Measurements from ENCODE around the gene ALK.

The ALK gene

DNA sequence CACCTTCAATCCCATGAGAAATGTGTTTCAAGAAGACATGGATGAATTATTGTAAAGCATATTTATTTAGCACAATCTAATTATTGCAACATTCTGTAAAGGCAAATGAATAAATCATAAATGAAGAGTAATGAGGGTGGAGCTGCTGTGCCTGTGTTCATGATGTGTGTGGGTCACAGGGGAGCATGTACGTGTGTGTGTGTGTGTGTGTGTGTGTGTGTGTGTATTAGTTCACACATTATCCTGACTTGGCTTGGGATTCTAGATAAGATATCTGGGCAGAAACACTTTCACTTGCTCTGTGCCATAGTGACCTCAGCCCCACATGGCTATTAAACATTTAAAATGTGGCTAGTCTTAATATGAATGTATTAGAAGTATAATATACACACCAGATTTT is 361.8 kb downstream of the ALK start:
- no peaks in the 10 kb centered on the region for H3K27me3 ChIP-seq (ENCODE audit: insufficient read depth, low read length)
- H4K20me1 ChIP-seq (ENCODE audit: insufficient read depth, low read length) = no peaks in the 10 kb centered on the region
- no peaks in the 10 kb centered on the region for H3K36me3 ChIP-seq (ENCODE audit: insufficient read depth, low read length)
- no peaks in the 10 kb centered on the region for H3F3A ChIP-seq (ENCODE audit: insufficient read depth, low read length)
- H3K79me2 ChIP-seq (ENCODE audit: insufficient read depth, low read length) = no peaks in the 10 kb centered on the region
- H3K9me3 ChIP-seq (ENCODE audit: low read length) = no peaks in the 10 kb centered on the region
- H3K27ac ChIP-seq (ENCODE audit: low read depth, low read length, poor library complexity, severe bottlenecking) = no peak overlapping the region
- no peaks in the 10 kb centered on the region for H3K4me1 ChIP-seq (ENCODE audit: insufficient read depth, low read length, severe bottlenecking)
- no peak overlapping the region for H2AFZ ChIP-seq (ENCODE audit: low read length)
- no peak overlapping the region for H3K4me3 ChIP-seq (ENCODE audit: low read depth, low read length, poor library complexity, severe bottlenecking)
- H3K9ac ChIP-seq (ENCODE audit: low read length) = no peak overlapping the region
- no peak overlapping the region for H3K4me2 ChIP-seq (ENCODE audit: low read length)
- TF ChIP-seq, protein P1, sequence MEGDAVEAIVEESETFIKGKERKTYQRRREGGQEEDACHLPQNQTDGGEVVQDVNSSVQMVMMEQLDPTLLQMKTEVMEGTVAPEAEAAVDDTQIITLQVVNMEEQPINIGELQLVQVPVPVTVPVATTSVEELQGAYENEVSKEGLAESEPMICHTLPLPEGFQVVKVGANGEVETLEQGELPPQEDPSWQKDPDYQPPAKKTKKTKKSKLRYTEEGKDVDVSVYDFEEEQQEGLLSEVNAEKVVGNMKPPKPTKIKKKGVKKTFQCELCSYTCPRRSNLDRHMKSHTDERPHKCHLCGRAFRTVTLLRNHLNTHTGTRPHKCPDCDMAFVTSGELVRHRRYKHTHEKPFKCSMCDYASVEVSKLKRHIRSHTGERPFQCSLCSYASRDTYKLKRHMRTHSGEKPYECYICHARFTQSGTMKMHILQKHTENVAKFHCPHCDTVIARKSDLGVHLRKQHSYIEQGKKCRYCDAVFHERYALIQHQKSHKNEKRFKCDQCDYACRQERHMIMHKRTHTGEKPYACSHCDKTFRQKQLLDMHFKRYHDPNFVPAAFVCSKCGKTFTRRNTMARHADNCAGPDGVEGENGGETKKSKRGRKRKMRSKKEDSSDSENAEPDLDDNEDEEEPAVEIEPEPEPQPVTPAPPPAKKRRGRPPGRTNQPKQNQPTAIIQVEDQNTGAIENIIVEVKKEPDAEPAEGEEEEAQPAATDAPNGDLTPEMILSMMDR (IDR thresholded peaks at IDR 0.05; ENCODE audit: low read length) = no peak
- TF ChIP-seq EZH2 (IDR thresholded peaks at IDR 0.05; ENCODE audit: borderline replicate concordance, low read length) = no peak
- H3K9me2 ChIP-seq (ENCODE audit: low read depth, low read length) = no peaks in the 10 kb centered on the region

DNA sequence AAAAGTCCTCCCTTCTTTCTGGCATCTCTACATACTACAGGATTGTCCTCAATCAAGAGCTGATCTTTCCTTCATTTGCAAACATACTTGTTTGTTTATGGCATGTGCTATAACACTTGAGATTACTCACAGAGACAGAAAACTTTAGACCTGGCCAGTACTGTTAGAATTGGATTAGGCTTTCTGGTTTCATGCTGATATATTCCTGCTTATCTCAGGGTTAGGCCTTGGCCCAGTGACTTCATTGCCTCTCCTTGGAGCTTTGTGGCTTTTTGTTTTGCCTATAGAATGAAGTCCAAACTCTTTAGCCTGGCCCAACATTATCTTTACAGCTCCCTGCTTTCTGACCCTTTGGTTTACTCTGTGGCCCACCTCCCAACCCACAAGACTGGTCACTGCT is 363.3 kb downstream of the ALK start:
- Histone ChIP-seq H3K79me2 (ENCODE audit: insufficient read depth, low read length) (no peaks in the 10 kb centered on the region), H3K9me3 (ENCODE audit: low read length) (no peaks in the 10 kb centered on the region), H3K9ac (ENCODE audit: low read length) (no peak overlapping the region), H3K4me1 (ENCODE audit: insufficient read depth, low read length, severe bottlenecking) (no peaks in the 10 kb centered on the region), H4K20me1 (ENCODE audit: insufficient read depth, low read length) (no peaks in the 10 kb centered on the region), H3K27me3 (ENCODE audit: insufficient read depth, low read length) (no peaks in the 10 kb centered on the region), H2AFZ (ENCODE audit: low read length) (no peak overlapping the region), H3K36me3 (ENCODE audit: insufficient read depth, low read length) (no peaks in the 10 kb centered on the region), H3K27ac (ENCODE audit: low read depth, low read length, poor library complexity, severe bottlenecking) (no peak overlapping the region), H3K4me3 (ENCODE audit: low read depth, low read length, poor library complexity, severe bottlenecking) (no peak overlapping the region), H3K4me2 (ENCODE audit: low read length) (no peak overlapping the region), H3K9me2 (ENCODE audit: low read depth, low read length) (no peaks in the 10 kb centered on the region), H3F3A (ENCODE audit: insufficient read depth, low read length) (no peaks in the 10 kb centered on the region)
- TF ChIP-seq, protein P1 (IDR thresholded peaks at IDR 0.05; ENCODE audit: low read length) = no peak
- no peak for TF ChIP-seq EZH2 (IDR thresholded peaks at IDR 0.05; ENCODE audit: borderline replicate concordance, low read length)

DNA sequence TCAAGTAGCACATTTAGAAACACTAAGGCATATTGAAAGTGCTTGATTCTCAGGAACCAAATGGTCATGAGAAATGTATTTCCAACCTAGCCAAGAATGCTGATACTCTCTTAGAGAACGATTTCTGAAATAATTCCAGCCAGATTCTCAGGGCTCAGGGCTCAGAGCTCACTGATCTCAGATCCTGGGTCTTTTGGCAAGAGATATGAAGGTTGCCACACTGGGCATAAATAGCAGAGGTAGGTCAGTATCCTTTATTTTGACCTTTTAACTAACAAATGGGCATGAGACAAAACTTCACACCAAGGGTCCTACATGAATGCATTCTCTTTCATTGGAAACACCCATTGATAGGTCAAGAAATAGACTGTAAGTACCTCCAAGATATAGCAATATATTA is 364.1 kb downstream of the ALK start:
- Histone ChIP-seq H3K4me1 (ENCODE audit: insufficient read depth, low read length, severe bottlenecking) (no peaks in the 10 kb centered on the region), H3F3A (ENCODE audit: insufficient read depth, low read length) (no peaks in the 10 kb centered on the region), H3K9me2 (ENCODE audit: low read depth, low read length) (no peaks in the 10 kb centered on the region), H3K27me3 (ENCODE audit: insufficient read depth, low read length) (no peaks in the 10 kb centered on the region), H3K4me2 (ENCODE audit: low read length) (no peak overlapping the region), H3K27ac (ENCODE audit: low read depth, low read length, poor library complexity, severe bottlenecking) (no peak overlapping the region), H3K9me3 (ENCODE audit: low read length) (no peaks in the 10 kb centered on the region), H4K20me1 (ENCODE audit: insufficient read depth, low read length) (no peaks in the 10 kb centered on the region), H3K4me3 (ENCODE audit: low read depth, low read length, poor library complexity, severe bottlenecking) (no peak overlapping the region), H3K79me2 (ENCODE audit: insufficient read depth, low read length) (no peaks in the 10 kb centered on the region), H3K36me3 (ENCODE audit: insufficient read depth, low read length) (no peaks in the 10 kb centered on the region), H2AFZ (ENCODE audit: low read length) (no peak overlapping the region), H3K9ac (ENCODE audit: low read length) (no peak overlapping the region)
- TF ChIP-seq, protein P1 (IDR thresholded peaks at IDR 0.05; ENCODE audit: low read length) = no peak
- no peak for TF ChIP-seq EZH2 (IDR thresholded peaks at IDR 0.05; ENCODE audit: borderline replicate concordance, low read length)
